ENCODE measurements around the gene BAHD1. TPM values are rescaled to one million over a fixed set of nuclear protein-coding genes. Genes with fewer than 3 reads are reported as not detected.
"Not testable (repeated sequence)": the region's sequence is repeated elsewhere in the genome, so short reads cannot be mapped to it uniquely, and the experiment has no call there.

Gene BAHD1
- total and polyA plus RNA-seq, 2 donors, result 7.9 to 23.0 TPM

DNA sequence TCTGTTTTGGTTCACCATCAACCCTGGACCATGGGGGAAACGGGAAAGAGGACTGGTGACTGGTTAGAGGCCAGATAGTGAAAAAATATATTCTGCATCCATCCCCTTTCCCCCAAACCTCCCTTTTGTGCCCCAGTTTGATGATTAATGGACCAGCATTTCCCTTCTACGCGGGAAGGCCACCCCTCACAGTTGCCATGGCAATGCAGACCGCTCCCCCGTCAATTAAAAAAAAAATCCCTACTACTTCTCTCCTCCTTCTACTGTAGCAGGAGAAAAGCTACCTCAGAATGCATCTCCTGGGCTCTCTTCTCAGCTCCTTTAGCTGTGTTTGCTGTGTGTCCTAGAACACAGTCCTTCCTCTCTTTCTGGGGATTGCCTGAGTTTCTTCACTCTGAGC lies 4.0 kb downstream of the BAHD1 start:
- H3K36me3 ChIP-seq (ENCODE audit: insufficient read depth), result no peaks in the 10 kb centered on the region
- H3K4me3 ChIP-seq (ENCODE audit: low read depth, low read length), result no peak overlapping the region
- H3K4me1 ChIP-seq (ENCODE audit: insufficient read depth), result peaks cover 2% of the 10 kb centered on the region
- H3K27ac ChIP-seq (ENCODE audit: low read depth), result no peak overlapping the region
- WGBS, result 84% methylated on average over 5 of the region's 5 CpGs
- no peak for DNase-seq (ENCODE audit: extremely low spot score)

DNA sequence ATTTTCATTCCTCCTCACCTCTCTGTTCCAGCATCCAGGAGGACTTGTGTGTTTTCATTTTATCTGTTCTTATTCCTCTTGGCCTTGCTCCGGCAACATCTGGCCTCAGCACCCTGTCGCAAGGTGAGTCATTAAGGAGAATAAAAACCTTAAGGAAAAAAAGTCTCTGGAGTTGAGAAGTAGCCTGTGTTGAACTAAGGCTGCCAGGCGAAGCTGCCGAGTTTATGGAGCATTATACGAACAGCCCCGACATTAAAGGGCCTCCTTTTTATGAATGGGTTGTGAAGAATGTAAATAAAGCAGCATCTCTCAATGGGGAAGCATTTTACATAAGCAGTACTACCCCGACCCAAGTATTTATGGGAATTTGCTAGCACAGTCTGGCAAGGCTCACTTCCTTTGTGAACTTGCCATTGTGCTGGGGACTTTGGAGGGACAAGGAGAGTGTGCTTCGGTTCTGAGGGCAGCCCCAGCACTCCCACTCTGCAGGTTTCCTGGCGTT lies 4.7 kb downstream of the BAHD1 start:
- no peak for DNase-seq (ENCODE audit: extremely low spot score)
- Histone ChIP-seq H3K27ac (ENCODE audit: low read depth) (no peak overlapping the region), H3K4me1 (ENCODE audit: insufficient read depth) (peaks cover 2% of the 10 kb centered on the region), H3K36me3 (ENCODE audit: insufficient read depth) (no peaks in the 10 kb centered on the region), H3K4me3 (ENCODE audit: low read depth, low read length) (no peak overlapping the region)
- WGBS, result 23% methylated on average over 9 of the region's 9 CpGs

DNA sequence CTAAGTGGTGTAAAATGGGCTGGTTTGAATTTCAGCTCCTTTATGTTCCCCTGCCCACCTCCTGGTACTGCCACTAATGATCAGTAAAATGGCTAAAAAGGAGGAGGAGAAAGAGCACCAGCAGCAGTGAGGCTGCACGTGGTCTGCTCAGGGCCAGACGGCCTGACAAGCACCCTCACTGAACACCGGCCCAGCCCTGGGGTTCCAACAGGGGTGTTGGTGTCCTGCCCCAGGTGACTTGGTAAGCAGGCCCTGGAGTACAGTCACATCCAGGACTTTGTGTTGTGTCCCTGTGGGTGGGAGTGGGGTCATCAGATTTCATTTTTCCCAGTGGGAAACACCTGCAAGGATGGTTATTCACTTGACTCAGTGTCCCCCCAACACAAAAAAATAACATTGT lies 5.4 kb downstream of the BAHD1 start:
- 87% methylated on average over 3 of the region's 3 CpGs for WGBS
- Histone ChIP-seq H3K27ac (ENCODE audit: low read depth) (no peak overlapping the region), H3K4me3 (ENCODE audit: low read depth, low read length) (no peak overlapping the region), H3K36me3 (ENCODE audit: insufficient read depth) (no peaks in the 10 kb centered on the region), H3K4me1 (ENCODE audit: insufficient read depth) (peaks cover 3% of the 10 kb centered on the region)
- no peak for DNase-seq (ENCODE audit: extremely low spot score)

DNA sequence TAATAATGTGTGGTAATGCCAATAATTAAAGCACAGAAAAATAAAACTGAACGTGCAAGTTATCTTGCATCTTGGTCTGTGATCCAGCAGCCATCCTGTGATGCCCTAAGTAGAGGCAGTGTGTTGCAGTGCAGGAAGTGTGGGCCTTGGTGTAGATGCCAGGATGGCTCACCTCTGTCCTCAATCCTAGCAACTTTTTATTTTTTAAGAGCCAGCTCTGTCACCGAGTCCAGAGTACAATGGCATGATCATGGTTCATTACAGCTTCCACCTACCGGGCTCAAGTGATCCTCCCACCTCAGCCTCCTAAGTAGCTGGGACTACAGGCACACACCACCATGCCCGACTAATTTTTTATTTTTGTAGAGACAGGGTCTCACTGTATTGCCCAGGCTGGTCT lies 7.6 kb downstream of the BAHD1 start:
- Histone ChIP-seq H3K4me3 (ENCODE audit: low read depth, low read length) (no peak overlapping the region), H3K36me3 (ENCODE audit: insufficient read depth) (no peaks in the 10 kb centered on the region), H3K27ac (ENCODE audit: low read depth) (no peak overlapping the region), H3K4me1 (ENCODE audit: insufficient read depth) (peaks cover 1% of the 10 kb centered on the region)
- DNase-seq (ENCODE audit: extremely low spot score), result no peak
- 93% methylated on average over 4 of the region's 4 CpGs for WGBS

DNA sequence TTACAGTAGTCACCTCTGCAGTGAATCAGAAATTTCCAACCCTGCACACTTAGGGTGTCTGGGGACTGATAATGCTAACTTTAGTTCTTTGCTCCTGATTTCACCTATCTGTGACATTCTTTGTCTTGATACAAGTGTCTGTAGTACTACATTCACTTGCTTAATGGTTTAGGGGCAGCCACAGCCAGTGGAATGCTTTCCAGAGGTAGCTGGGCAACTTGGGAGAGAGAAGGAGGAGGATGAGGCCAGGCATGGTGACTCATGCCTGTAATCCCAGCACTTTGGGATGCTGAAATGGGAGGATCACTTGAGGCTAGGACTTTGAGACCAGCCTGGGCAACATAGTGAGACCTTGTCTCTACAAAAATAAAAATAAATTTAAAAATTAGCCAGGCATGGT lies 8.5 kb downstream of the BAHD1 start:
- Histone ChIP-seq H3K27ac (ENCODE audit: low read depth) (no peak overlapping the region), H3K4me1 (ENCODE audit: insufficient read depth) (peaks cover 1% of the 10 kb centered on the region), H3K36me3 (ENCODE audit: insufficient read depth) (no peaks in the 10 kb centered on the region), H3K4me3 (ENCODE audit: low read depth, low read length) (no peak overlapping the region)
- DNase-seq (ENCODE audit: extremely low spot score), result no peak

DNA sequence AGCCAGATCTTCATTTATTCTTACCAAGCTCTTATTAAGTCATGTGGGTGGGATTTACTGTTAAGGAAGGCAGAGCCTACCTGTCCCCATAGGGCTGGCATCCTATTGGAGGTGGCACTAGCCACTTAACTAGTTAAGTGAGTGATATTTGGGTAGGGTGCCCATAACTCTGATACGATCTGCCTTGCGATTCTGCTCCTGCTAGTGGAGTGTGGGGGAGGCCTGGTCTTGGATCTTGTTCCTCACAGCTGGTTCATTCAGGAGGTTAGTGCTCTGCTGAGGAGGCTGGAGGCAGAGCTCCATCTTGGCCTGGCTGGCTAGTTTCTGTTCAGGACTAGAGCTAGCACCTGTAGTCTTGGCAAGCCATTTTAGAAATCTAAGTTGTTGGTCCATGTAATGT lies 9.3 kb downstream of the BAHD1 start:
- Histone ChIP-seq H3K36me3 (ENCODE audit: insufficient read depth) (no peaks in the 10 kb centered on the region), H3K4me1 (ENCODE audit: insufficient read depth) (peaks cover 1% of the 10 kb centered on the region), H3K27ac (ENCODE audit: low read depth) (no peak overlapping the region), H3K4me3 (ENCODE audit: low read depth, low read length) (no peak overlapping the region)
- DNase-seq (ENCODE audit: extremely low spot score), result no peak
- WGBS, result 86% methylated on average over 2 of the region's 2 CpGs

DNA sequence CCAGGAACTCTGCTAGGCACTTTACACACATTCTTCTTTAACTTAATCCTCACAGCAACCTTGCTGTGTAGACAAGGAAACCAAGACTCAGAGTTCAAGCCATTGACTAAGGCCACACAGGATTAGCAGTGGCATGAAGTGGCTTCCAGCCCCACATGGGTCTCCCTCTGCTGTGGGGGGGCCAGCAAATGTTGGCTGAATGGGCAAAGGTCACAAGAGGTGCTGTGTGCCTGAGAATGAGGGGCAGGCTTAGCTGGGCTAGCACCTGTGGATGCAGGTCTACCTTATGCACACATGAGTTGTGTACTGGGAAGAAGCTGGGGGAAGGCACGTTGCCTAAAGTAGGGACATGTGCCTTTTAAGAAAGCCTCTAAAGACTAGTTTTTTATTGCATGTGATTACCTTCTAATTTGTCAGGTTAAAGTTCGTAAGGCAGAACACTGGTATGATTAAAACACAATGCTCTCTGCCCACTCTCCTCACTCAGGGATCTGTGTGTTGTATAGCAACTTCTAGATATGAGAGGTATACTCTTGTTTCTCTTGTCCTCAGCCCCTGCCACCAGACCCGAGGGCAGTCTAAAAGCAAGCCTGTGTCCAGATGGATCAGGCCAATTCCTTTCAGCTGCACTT lies 10.9 kb downstream of the BAHD1 start:
- Histone ChIP-seq H3K36me3 (ENCODE audit: insufficient read depth) (no peaks in the 10 kb centered on the region), H3K27ac (ENCODE audit: low read depth) (no peak overlapping the region), H3K4me3 (ENCODE audit: low read depth, low read length) (no peak overlapping the region), H3K4me1 (ENCODE audit: insufficient read depth) (peaks cover 1% of the 10 kb centered on the region)
- WGBS, result 80% methylated on average over 3 of the region's 3 CpGs
- DNase-seq (ENCODE audit: extremely low spot score), result no peak

DNA sequence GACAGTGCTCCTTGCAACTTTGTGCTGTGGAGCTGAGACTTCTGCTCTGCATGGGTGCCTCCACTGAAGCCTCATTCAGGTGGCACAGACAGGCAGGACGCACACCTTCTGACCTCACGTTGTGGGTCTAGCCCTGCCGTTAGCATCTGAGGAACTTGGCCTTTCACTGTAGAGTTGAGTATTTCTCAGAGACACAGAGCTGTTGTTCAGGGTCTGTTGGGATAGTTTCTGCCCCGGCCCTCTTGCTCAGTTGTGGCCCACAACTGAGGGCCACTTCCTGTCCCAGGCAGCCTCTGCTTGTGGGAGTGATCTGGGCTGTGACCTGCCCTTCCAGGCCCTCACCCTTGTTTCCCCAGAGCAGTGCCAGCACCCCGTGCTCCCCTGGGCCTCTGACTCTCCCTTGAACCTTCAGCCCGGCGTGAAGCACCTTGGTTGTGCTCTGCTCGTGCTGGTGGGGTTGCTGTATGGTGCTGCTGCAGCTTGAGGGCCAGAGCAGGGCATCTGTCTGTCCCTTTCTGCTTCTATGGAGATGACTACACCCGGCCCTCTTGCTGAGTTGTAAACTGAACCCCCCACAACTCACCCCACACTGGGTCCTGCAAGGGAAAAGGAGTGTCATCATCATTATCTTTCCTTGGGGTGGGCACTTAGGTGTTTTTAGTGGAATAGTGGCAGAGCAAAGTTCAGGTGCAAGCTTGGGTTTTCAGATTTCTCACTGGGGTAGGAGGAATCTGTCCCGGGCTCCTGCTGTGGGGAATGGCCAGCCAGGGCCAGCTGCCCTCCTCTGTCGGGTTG lies 11.7 kb downstream of the BAHD1 start:
- WGBS, result 78% methylated on average over 11 of the region's 11 CpGs

DNA sequence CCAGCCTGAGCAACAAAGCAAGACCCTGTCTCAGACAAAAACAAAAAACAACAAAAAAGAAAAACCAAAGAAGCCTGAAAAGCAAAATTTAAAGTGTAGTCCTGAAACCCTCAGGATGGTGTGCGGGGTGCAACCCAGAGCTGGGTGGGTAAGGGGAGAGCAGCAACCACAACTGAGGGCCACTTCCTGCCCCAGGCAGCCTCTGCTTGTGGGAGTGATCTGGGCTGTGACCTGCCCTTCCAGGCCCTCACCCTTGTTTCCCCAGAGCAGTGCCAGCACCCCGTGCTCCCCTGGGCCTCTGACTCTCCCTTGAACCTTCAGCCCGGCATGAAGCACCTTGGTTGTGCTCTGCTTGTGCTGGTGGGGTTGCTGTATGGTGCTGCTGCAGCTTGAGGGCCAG lies 13.2 kb downstream of the BAHD1 start:
- H3K27ac ChIP-seq (ENCODE audit: low read depth); H3K4me1 ChIP-seq (ENCODE audit: insufficient read depth); H3K4me3 ChIP-seq (ENCODE audit: low read depth, low read length); DNase-seq (ENCODE audit: extremely low spot score); H3K36me3 ChIP-seq (ENCODE audit: insufficient read depth): not testable (repeated sequence)
- WGBS, result 75% methylated on average over 3 of the region's 3 CpGs

More for the DNA sequence above, 11.7 kb downstream of the BAHD1 start:
- no peaks in the 10 kb centered on the region for H3K36me3 ChIP-seq (ENCODE audit: insufficient read depth)
- DNase-seq (ENCODE audit: extremely low spot score), result no peak
- no peak overlapping the region for H3K4me3 ChIP-seq (ENCODE audit: low read depth, low read length)
- H3K4me1 ChIP-seq (ENCODE audit: insufficient read depth), result peaks cover 1% of the 10 kb centered on the region
- H3K27ac ChIP-seq (ENCODE audit: low read depth), result no peak overlapping the region

DNA sequence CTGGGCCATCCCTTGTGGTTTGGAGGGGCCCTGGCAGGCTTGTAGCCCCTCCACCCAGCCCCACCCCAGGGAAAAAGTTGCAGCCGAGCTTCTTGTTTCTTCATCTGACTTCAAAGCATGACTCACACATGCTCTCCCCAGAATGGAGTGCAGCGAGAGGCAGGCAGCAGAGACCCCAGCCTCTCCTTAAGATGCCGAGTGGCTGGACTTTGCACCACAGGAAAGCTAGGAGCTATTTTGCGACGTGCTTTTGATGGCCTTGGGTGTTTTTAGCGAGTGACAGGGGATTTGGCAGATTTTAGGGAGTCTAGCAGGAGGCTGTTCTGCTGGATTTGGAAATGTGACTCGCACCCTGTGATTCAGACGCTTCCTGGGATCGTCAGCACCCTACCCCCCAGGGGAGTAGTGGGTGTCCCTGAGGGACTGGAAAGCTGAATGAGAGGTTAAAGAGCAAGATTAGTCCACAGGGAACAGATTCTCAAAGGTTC lies 14.2 kb downstream of the BAHD1 start:
- no peak for DNase-seq (ENCODE audit: extremely low spot score)
- peaks cover 1% of the 10 kb centered on the region for H3K4me1 ChIP-seq (ENCODE audit: insufficient read depth)
- WGBS, result 59% methylated on average over 9 of the region's 9 CpGs
- no peaks in the 10 kb centered on the region for H3K36me3 ChIP-seq (ENCODE audit: insufficient read depth)
- no peak overlapping the region for H3K27ac ChIP-seq (ENCODE audit: low read depth)
- H3K4me3 ChIP-seq (ENCODE audit: low read depth, low read length), result no peak overlapping the region

DNA sequence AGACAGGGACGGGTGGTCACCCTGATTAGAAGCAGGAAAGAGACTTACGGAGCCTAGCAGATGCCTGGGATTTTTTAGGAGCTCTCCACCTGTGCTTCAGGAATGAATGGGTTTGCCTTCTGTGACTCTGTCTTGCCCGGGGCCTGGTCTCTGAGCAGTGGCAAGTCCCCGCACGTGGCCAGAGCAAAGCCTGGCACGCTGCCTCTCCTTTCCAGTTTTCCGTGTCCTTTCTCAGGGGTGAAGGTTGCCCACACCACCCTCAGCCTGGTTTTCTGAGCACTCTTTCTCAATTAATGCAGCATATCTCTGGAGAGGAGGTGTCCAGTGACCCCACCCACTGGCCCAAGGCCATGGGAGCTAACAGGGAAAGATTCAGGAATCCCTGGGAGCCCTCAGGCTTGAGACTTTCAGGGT lies 15.6 kb downstream of the BAHD1 start:
- Histone ChIP-seq H3K36me3 (ENCODE audit: insufficient read depth) (no peaks in the 10 kb centered on the region), H3K4me1 (ENCODE audit: insufficient read depth) (no peaks in the 10 kb centered on the region), H3K4me3 (ENCODE audit: low read depth, low read length) (no peak overlapping the region), H3K27ac (ENCODE audit: low read depth) (no peak overlapping the region)
- 69% methylated on average over 7 of the region's 7 CpGs for WGBS
- DNase-seq (ENCODE audit: extremely low spot score), result no peak

DNA sequence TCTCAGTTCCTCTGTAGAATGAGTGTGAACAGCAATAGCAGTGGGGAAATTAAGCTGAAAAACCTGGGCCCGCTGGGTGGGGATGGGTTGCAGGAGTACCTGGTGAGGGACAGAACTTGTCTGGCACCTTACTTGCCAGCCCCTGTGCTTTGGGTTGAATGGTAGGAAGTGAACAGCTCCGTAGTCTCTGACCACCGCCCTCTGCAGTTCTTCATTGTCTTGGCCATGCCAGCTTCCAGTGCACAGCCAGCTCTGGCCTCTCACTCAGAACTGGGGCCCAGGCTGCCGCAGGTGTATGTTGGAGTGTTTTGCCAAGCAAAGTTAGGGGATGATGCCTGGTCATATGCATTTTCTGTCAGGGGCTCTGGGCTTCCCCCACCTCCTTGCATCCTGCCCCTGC lies 16.0 kb downstream of the BAHD1 start:
- no peak for DNase-seq (ENCODE audit: extremely low spot score)
- Histone ChIP-seq H3K4me1 (ENCODE audit: insufficient read depth) (no peaks in the 10 kb centered on the region), H3K4me3 (ENCODE audit: low read depth, low read length) (no peak overlapping the region), H3K27ac (ENCODE audit: low read depth) (no peak overlapping the region), H3K36me3 (ENCODE audit: insufficient read depth) (no peaks in the 10 kb centered on the region)
- 84% methylated on average over 4 of the region's 4 CpGs for WGBS

DNA sequence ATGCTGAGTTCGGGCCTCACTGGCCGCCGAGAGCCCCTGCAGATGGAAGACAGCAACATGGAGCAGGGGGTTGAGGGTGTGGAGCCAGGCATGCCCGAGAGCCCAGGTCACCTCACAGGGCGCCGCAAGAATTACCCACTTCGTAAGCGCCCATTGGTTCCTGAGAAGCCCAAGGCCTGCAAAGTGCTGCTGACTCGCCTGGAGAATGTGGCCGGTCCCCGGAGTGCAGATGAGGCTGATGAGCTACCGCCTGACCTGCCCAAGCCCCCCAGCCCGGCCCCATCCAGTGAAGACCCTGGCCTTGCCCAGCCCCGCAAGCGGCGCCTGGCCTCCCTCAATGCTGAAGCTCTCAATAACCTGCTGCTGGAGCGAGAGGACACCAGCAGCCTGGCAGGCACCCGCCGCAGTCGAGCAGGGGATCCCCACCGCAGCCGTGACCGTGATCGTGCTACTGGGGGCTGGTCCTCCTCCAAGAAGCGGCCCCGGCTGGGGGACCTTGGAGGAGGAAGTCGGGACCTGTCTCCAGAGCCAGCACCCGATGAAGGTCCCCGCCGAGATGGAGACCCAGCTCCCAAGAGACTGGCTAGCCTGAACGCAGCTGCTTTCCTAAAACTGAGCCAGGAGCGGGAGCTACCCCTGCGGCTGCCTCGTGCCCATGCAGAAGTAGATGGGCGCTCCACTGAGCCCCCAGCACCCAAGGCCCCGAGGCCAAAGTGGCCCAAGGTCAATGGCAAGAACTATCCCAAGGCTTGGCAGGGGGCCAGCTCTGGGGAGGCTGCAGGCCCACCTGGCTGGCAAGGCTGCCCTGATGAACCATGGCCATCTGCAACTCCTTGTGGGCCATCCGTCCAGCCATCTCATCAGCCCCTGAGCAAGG lies 18.0 kb downstream of the BAHD1 start:
- Histone ChIP-seq H3K27ac (ENCODE audit: low read depth) (no peak overlapping the region), H3K4me3 (ENCODE audit: low read depth, low read length) (no peak overlapping the region), H3K36me3 (ENCODE audit: insufficient read depth) (no peaks in the 10 kb centered on the region), H3K4me1 (ENCODE audit: insufficient read depth) (no peaks in the 10 kb centered on the region)
- 96% methylated on average over 37 of the region's 37 CpGs for WGBS
- no peak for DNase-seq (ENCODE audit: extremely low spot score)

Measured in urinary bladder (tissue), 4 donors.